Mammary epithelial cell (primary cell): ENCODE results near the gene CRB3.

Source experiments
- CTCF ChIP-seq, 2 donors: IDR thresholded peaks in 1 of 2; conservative IDR thresholded peaks in 1 of 2; 2 replicates each; pipeline ENCODE4 v1.5.1; 2011 to 2012; ENCODE audit warnings: inconsistent platforms in 2 of 2, low read length in 2 of 2, mild to moderate bottlenecking in 2 of 2, control low read depth in 1 of 2, low read depth in 1 of 2; ENCODE audit not compliant: insufficient read depth in 1 of 2; ENCODE audit errors: extremely low read depth in 1 of 2
- EZH2 ChIP-seq: IDR thresholded peaks from 2 replicates; pipeline ENCODE4 v1.6.1; 2012; ENCODE audit warnings: low read length, inconsistent platforms, borderline replicate concordance

- TF ChIP-seq CTCF (conservative IDR thresholded peaks at IDR 0.05 in 1 of 2, IDR thresholded peaks at IDR 0.05 in 1 of 2; ENCODE audit: extremely low read depth in 1 of 2, insufficient read depth in 1 of 2, low read depth in 1 of 2, low read length in 2 of 2) (no peak), EZH2 (no peak)
These were observed 5.3 kb upstream of the CRB3 start for GRCh38 chr19:6458695-6459261.
